Kidney capillary endothelial cell (primary cell): ENCODE data around the gene TAPT1.
"Not testable (repeated sequence)": the region's sequence is repeated elsewhere in the genome, so short reads cannot be mapped to it uniquely, and the experiment has no call there.

ENCODE experiments used
- DNase-seq: peaks from one replicate; pipeline ENCODE4 v3.0.0-alpha.2; 2018; ENCODE audit warnings: low spot score

Gene TAPT1

GRCh38 chr4:16225863-16226815, at the start of gene TAPT1:
Gene TAPT1 (minus strand): TSS chr4:16226471. CDS start chr4:16226457, 14 bp downstream.
- DNase-seq = peak; percentile 43

- DNase-seq = no peak
These were observed 45.1 kb upstream of the TAPT1 start for GRCh38 chr4:16271411-16271810.

- no peak for DNase-seq
These were observed 44.4 kb upstream of the TAPT1 start for GRCh38 chr4:16270454-16271328.

- not testable (repeated sequence) for DNase-seq
These were observed 43.6 kb upstream of the TAPT1 start for GRCh38 chr4:16269742-16270453.

- no peak for DNase-seq
These were observed 43.0 kb upstream of the TAPT1 start for GRCh38 chr4:16269240-16269639.

- no peak for DNase-seq
These were observed 42.0 kb upstream of the TAPT1 start for GRCh38 chr4:16268290-16268689.

- no peak for DNase-seq
These were observed 41.4 kb upstream of the TAPT1 start for GRCh38 chr4:16267639-16268038.

- no peak for DNase-seq
These were observed 39.5 kb upstream of the TAPT1 start for GRCh38 chr4:16265820-16266219.

GRCh38 chr4:16264798-16265197, 38.5 kb upstream of the TAPT1 start:
- peak; percentile 48 for DNase-seq

- no peak for DNase-seq
These were observed 36.8 kb upstream of the TAPT1 start for GRCh38 chr4:16263056-16263455.

- DNase-seq = no peak
These were observed 35.9 kb upstream of the TAPT1 start for GRCh38 chr4:16262188-16262587.

- no peak for DNase-seq
These were observed 35.1 kb upstream of the TAPT1 start for GRCh38 chr4:16261313-16261878.

- DNase-seq = no peak
These were observed 33.6 kb upstream of the TAPT1 start for GRCh38 chr4:16259889-16260246.

GRCh38 chr4:16259241-16259888, 33.1 kb upstream of the TAPT1 start:
- no peak for DNase-seq

- DNase-seq = no peak
These were observed 31.3 kb upstream of the TAPT1 start for GRCh38 chr4:16257611-16258010.

GRCh38 chr4:16256343-16256742, 30.1 kb upstream of the TAPT1 start:
- no peak for DNase-seq

GRCh38 chr4:16255730-16256129, 29.5 kb upstream of the TAPT1 start:
- no peak for DNase-seq

GRCh38 chr4:16253127-16253960, 27.1 kb upstream of the TAPT1 start:
- DNase-seq = peak; percentile 43

GRCh38 chr4:16250661-16251365, 24.5 kb upstream of the TAPT1 start:
- DNase-seq = no peak

GRCh38 chr4:16248605-16249004, 22.3 kb upstream of the TAPT1 start:
- DNase-seq = no peak
